Measurements from ENCODE around the gene RIT2. TPM values are rescaled to one million over a fixed set of nuclear protein-coding genes. Genes with fewer than 3 reads are reported as not detected.

Gene RIT2
- total and polyA plus RNA-seq, 2 of the 4 experiments (the other 2 are of a cell fraction) = not detected

DNA sequence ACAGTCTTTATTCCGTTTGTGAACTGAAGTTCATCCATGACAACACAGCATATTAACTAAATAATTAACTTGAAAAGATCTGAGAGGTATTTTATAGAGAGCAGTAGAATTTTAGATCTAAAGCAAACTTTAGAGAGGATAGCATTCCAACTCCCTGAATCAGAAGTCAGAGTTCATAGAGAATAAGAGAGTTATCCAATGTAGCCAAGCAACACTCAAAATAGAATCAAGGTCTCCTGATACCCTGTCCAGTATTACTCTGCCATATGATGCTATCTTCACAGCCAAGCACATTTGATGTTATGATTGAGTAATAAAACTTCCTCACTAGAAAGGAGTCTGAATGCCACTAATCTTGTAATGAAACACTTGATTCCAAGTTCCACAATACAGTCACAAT, 55.5 kb downstream of the RIT2 start:
- no peak overlapping the region for H2AFZ ChIP-seq (replicated peaks; ENCODE audit: low read length, poor library complexity)
- H3K36me3 ChIP-seq (ENCODE audit: control insufficient read depth, insufficient read depth, low read length) = no peaks in the 10 kb centered on the region
- no peak overlapping the region for H4K91ac ChIP-seq (ENCODE audit: insufficient read depth, low read depth, low read length)
- no peaks in the 10 kb centered on the region for H3K27me3 ChIP-seq (ENCODE audit: control insufficient read depth, insufficient read depth, low read length)
- no CpG with 5 or more reads among the region's 1 CpG for WGBS, 2 experiments (ENCODE audit: extremely low coverage in 2 of 2, insufficient read length in 1 of 2)
- no peak for TF ChIP-seq POLR2A (IDR thresholded peaks at IDR 0.05; ENCODE audit: low read depth, low read length)
- no peak for TF ChIP-seq RAD21 (IDR thresholded peaks at IDR 0.05; ENCODE audit: low read length)
- TF ChIP-seq CEBPB (IDR thresholded peaks at IDR 0.05; ENCODE audit: low read depth, low read length) = no peak
- H3K79me1 ChIP-seq (ENCODE audit: low read depth in 1 of 2, low read length in 2 of 2) = no peaks in the 10 kb centered on the region
- no peak overlapping the region for H2BK5ac ChIP-seq (ENCODE audit: low read depth, low read length, poor library complexity, severe bottlenecking)
- intact Hi-C loops (cut with micrococcal nuclease) (no loop called here), dilution Hi-C loops (cut with HindIII; ENCODE audit: low sequenced_read_pairs, unreplicated experiment) (no loop called here), in situ Hi-C loops (cut with MboI; ENCODE audit: low sequenced_read_pairs) (no loop called here)
- ChIA-PET CTCF (no interaction called here), POLR2A (ENCODE audit: unreplicated experiment) (no interaction called here)
- H3K9me3 ChIP-seq (ENCODE audit: control insufficient read depth, insufficient read depth, low read length) = no peaks in the 10 kb centered on the region; the same call in 1 of the 2 replicates
- no peak overlapping the region for H3K4ac ChIP-seq (ENCODE audit: low read depth, low read length)
- H4K20me1 ChIP-seq (ENCODE audit: insufficient read depth, low read length) = no peaks in the 10 kb centered on the region
- BruUV-seq (replicated peaks) = no TSS peak
- H3K9me1 ChIP-seq (ENCODE audit: insufficient read depth, low read length) = no peaks in the 10 kb centered on the region
- H3K4me2 ChIP-seq (ENCODE audit: low read depth, low read length) = no peak overlapping the region
- ATAC-seq (ENCODE audit: low read depth) (no peak), DNase-seq (no peak)
- H4K5ac ChIP-seq (ENCODE audit: low read depth, low read length) = no peak overlapping the region
- no peak overlapping the region for H2BK120ac ChIP-seq (ENCODE audit: low read depth, low read length)
- H3K9ac ChIP-seq (ENCODE audit: low read depth, low read length) = no peak overlapping the region
- no peak overlapping the region for H4K8ac ChIP-seq (ENCODE audit: low read depth in 2 of 2, low read length in 2 of 2)
- H3K18ac ChIP-seq (ENCODE audit: low read depth, low read length) = no peak overlapping the region
- no peak overlapping the region for H3K14ac ChIP-seq (replicated peaks; ENCODE audit: low read depth, low read length)
- no peak overlapping the region for H3K56ac ChIP-seq (ENCODE audit: extremely low read depth, insufficient read depth, low read length)
- no peak overlapping the region for H3K27ac ChIP-seq (ENCODE audit: insufficient read depth, low read length)
- H3K4me1 ChIP-seq (ENCODE audit: control insufficient read depth, insufficient read depth, low read length) = no peaks in the 10 kb centered on the region
- H2AK5ac ChIP-seq (ENCODE audit: low read depth, low read length) = no peak overlapping the region
- H2BK15ac ChIP-seq (ENCODE audit: low read depth, low read length) = no peak overlapping the region
- no peak overlapping the region for H2AK9ac ChIP-seq (replicated peaks; ENCODE audit: low read depth, low read length, poor library complexity)
- no peak overlapping the region for H2BK20ac ChIP-seq (ENCODE audit: low read depth, low read length)
- no peak overlapping the region for H3K23ac ChIP-seq (ENCODE audit: low read depth, low read length)
- no peak overlapping the region for H3K4me3 ChIP-seq (ENCODE audit: insufficient read depth, low read depth, low read length)
